ENCODE results near the gene SELENON. TPM values are rescaled to one million over a fixed set of nuclear protein-coding genes. Genes with fewer than 3 reads are reported as not detected.

SELENON gene
- total RNA-seq, 1 donor from 2014 or later = 95.9 TPM

- intact Hi-C loops (cut with DNase I) = no loop called here
- peak; percentile 69 for ATAC-seq
- Histone ChIP-seq H3K27ac (peak overlapping the region; percentile 89), H3K36me3 (peaks cover 13% of the 10 kb centered on the region), H3K9me3 (no peaks in the 10 kb centered on the region), H3K27me3 (no peaks in the 10 kb centered on the region), H3K4me3 (peak overlapping the region; percentile 89), H3K4me1 (peaks cover 30% of the 10 kb centered on the region)
- peak; percentile 80 for DNase-seq
- no peak for TF ChIP-seq CTCF (IDR thresholded peaks at IDR 0.05)
Observed at GRCh38 chr1:25820247-25821111, 20.5 kb downstream of the SELENON start.

- no peak for TF ChIP-seq CTCF (IDR thresholded peaks at IDR 0.05)
- intact Hi-C loops (cut with DNase I) = no loop called here
- Histone ChIP-seq H3K9me3 (no peaks in the 10 kb centered on the region), H3K4me1 (peaks cover 30% of the 10 kb centered on the region), H3K36me3 (peaks cover 12% of the 10 kb centered on the region), H3K27ac (peak overlapping the region; percentile 89), H3K27me3 (no peaks in the 10 kb centered on the region), H3K4me3 (peak overlapping the region; percentile 89)
- peak; percentile 46 for DNase-seq
- ATAC-seq = no peak
Observed at GRCh38 chr1:25821112-25821476, 21.1 kb downstream of the SELENON start.

GRCh38 chr1:25821630-25822091 lies 21.7 kb downstream of the SELENON start:
- Histone ChIP-seq H3K27me3 (no peaks in the 10 kb centered on the region), H3K27ac (no peak overlapping the region), H3K36me3 (peaks cover 12% of the 10 kb centered on the region), H3K4me3 (peak overlapping the region; percentile 89), H3K4me1 (peaks cover 30% of the 10 kb centered on the region), H3K9me3 (no peaks in the 10 kb centered on the region)
- peak; percentile 58 for DNase-seq
- intact Hi-C loops (cut with DNase I) = no loop called here
- ATAC-seq = no peak
- TF ChIP-seq CTCF (IDR thresholded peaks at IDR 0.05) = no peak

GRCh38 chr1:25825605-25826004 lies 25.6 kb downstream of the SELENON start:
- no peak overlapping the region for H3K27ac ChIP-seq
- peaks cover 14% of the 10 kb centered on the region for H3K4me1 ChIP-seq
- H3K4me3 ChIP-seq = no peak overlapping the region
- intact Hi-C loops (cut with DNase I) = no loop called here
- no peak for TF ChIP-seq CTCF (IDR thresholded peaks at IDR 0.05)
- no peak for ATAC-seq
- no peak for DNase-seq
- no peaks in the 10 kb centered on the region for H3K27me3 ChIP-seq
- no peaks in the 10 kb centered on the region for H3K9me3 ChIP-seq
- peaks cover 50% of the 10 kb centered on the region for H3K36me3 ChIP-seq

- H3K9me3 ChIP-seq = no peaks in the 10 kb centered on the region
Observed at GRCh38 chr1:25826571-25826970, 26.6 kb downstream of the SELENON start.

More at GRCh38 chr1:25826571-25826970, 26.6 kb downstream of the SELENON start:
- ATAC-seq = no peak
- DNase-seq = no peak
- peaks cover 5% of the 10 kb centered on the region for H3K4me1 ChIP-seq
- no peak overlapping the region for H3K27ac ChIP-seq
- peaks cover 60% of the 10 kb centered on the region for H3K36me3 ChIP-seq
- H3K4me3 ChIP-seq = no peak overlapping the region
- no peaks in the 10 kb centered on the region for H3K27me3 ChIP-seq
- TF ChIP-seq CTCF (IDR thresholded peaks at IDR 0.05) = no peak
- intact Hi-C loops (cut with DNase I) = no loop called here
